Kasumi-1 (cell line): ENCODE measurements around the gene NOS2.
A peak's percentile ranks its signal among the peaks of the same experiment; 100 is the strongest.
"Not testable (repeated sequence)": the region's sequence is repeated elsewhere in the genome, so short reads cannot be mapped to it uniquely, and the experiment has no call there.

ENCODE experiments used
- DNase-seq, 2 experiments: peaks; one replicate each; lab custom pipeline; 2025; lab: John Stamatoyannopoulos, UW

Gene NOS2

GRCh38 chr17:27788919-27789318 is 11.4 kb downstream of the NOS2 start:
- no peak for DNase-seq

- no peak for DNase-seq
These were observed 16.6 kb downstream of the NOS2 start for GRCh38 chr17:27783440-27784350.

DNA sequence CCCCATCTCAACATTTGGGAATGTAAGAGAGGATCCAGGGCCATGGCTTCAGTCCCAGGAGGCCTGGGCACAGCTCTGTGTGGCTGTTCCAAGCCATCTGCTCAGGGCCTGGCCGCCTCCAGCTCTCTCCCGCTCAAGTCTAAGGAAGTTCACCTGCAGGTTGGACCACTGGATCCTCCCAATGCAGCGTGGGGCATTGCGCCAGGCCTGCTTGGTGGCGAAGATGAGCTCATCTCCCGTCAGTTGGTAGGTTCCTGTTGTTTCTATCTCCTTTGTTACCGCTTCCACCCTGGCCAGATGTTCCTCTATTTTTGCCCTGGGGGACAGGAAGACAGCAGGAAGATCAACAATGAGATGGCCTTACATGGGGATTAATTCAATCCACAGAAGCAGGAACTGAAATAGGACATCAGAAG is 17.5 kb downstream of the NOS2 start:
- DNase-seq = peak; percentile 82 to 84

- DNase-seq = no peak
These were observed 19.4 kb downstream of the NOS2 start for GRCh38 chr17:27780828-27781404.

- no peak for DNase-seq
These were observed 20.1 kb downstream of the NOS2 start for GRCh38 chr17:27780092-27780827.

DNA sequence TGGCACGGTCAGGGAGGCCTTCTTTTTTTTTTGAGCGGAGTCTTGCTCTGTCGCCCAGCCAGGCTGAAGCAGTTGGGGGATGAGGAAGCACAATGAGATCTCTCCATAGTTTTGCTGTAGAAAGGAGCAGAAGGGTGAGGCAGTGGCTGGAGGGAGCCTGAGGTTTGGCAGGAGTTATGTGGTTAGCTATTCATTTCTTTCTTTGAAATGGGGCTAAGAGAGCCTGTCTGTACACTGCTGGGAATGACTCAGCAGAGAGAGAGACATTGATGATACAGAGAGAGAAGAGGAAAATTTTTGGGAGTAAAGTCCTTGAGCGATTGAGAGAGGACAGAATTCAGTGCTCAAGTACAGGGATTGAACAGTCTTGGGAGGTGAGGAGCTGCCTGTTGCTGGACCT is 22.1 kb downstream of the NOS2 start:
- DNase-seq = peak; percentile 18 to 33

DNA sequence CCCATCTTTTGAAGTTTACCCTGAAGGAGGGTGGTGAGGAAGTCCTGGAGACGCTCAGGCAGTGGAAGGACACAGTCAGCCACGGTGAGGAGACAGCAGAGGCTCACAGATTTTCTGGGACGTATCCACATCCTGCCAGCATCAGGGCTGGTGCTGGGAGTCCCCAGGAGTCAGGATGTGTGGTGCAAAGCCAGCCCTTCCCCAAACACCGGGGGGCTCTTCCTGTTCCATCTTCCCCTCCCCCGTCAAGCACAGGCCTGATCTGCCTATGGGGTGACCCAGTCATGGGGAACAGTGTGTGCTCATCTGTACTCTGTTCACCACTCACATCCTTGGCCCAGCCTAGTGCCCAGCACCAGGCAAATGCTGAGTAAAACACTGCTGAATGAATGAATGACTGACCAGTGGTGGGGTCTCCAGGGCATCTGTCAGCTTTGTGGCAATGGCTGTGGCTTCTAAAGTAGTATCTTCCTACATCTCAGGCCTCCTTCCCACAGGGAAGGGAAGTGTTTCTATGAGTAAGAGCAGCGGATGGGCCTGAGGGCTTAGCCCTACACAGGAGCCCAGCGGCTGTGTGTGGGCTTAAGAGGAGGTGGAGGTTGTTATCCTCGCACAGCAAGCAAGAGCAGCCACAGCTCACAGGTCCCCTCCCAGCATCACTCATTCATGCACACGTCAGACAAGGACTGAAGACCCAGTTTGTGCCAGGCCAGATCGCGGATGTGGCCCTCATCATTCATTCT is 23.3 kb downstream of the NOS2 start:
- no peak for DNase-seq

DNA sequence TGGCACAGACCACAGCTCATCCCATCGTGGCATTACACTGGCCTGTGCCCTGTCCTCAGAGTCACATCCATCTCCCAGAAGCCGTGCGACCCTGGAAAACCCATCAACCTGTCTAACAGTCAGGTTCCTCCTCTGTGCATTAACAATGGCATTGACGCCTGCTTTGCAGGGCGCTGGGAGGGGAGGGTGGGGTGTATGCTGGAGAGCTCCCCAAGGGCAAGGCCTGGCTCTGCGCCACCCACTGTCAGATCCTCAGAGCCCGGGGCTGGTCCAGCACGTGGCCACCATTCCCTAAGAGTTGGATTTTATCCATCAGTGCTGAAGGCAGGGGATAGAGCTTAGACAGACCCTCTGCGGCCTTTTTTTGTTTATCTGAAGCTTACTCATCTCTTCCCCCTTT is 28.7 kb downstream of the NOS2 start:
- DNase-seq = no peak

- DNase-seq = no peak
These were observed 29.5 kb downstream of the NOS2 start for GRCh38 chr17:27770877-27771276.

- no peak for DNase-seq
These were observed 31.4 kb downstream of the NOS2 start for GRCh38 chr17:27768858-27769410.

GRCh38 chr17:27766438-27766837 is 33.9 kb downstream of the NOS2 start:
- no peak for DNase-seq

DNA sequence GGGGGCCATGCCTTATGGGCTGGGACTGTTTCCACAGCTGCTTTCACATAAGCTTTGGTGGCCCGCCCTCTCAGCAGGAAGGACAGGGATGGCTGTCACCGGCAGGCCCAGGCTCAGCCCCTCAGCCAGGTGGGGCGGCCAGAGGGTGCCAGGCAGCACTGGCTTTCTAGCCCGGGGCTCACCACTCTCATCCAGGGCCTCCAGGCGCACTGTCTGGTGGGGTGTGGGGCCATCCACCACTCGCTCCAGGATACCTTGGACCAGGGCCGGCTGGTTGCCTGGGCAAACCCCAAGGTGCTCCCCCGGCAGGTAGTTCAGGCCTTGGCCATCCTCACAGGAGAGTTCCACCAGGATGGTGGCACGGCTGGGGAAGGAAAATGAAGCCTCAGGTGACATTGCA is 35.0 kb downstream of the NOS2 start:
- no peak for DNase-seq

GRCh38 chr17:27764589-27764988 is 35.7 kb downstream of the NOS2 start:
- no peak for DNase-seq

DNA sequence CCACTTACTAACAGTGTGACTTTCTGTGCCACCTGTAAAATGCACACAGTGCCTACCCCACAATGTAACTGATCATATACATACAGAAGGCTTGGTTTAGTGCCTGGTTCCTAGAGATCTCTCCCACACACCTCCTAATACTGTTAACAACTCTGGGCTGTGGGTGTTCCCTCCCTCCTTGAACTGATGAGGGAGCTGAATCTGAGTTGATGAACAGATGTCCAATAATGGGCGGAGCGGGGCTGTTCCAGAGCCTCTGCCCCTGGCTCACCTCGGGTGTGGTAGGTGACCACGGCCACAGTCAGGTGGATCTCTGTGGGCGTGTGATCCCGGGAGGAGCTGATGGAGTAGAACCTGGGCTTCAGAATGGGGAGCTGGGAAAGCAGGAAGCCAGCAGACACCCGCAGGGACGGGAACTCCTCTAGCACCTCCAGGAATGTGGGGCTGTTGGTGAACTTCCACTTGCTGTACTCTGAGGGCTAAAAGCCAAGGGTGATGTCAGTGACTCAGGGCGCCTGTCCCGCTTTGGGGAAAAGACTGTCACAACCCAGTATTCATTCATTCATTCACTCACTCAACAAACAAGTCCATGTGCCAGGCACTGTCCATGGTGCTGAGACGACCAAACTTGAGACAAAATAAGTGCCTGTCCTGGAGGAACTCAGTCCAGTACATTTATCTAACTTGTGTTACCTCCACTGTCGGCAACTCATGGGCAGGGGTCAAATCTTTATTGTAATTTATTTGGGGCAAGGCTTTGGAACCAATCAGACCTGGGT is 37.6 kb downstream of the NOS2 start:
- DNase-seq = peak; percentile 9 to 25

GRCh38 chr17:27760931-27761330 is 39.4 kb downstream of the NOS2 start:
- not testable (repeated sequence) for DNase-seq

- peak; percentile 31 to 42 for DNase-seq
These were observed 40.1 kb downstream of the NOS2 start for GRCh38 chr17:27760069-27760885.

- DNase-seq = no peak
These were observed 40.8 kb downstream of the NOS2 start for GRCh38 chr17:27759528-27759927.

GRCh38 chr17:27756467-27757371 is 43.6 kb downstream of the NOS2 start:
- DNase-seq = peak; percentile 7 to 36
